ENCODE data around the gene JADE1.

The JADE1 gene

GRCh38 chr4:128810871-128811570 is 1.5 kb downstream of the JADE1 start:
- peak; percentile 71 for DNase-seq

GRCh38 chr4:128811571-128812441 is 2.3 kb downstream of the JADE1 start:
- peak; percentile 86 for DNase-seq

GRCh38 chr4:128812442-128813235 is 3.1 kb downstream of the JADE1 start:
- DNase-seq: peak; percentile 43

GRCh38 chr4:128813965-128814364 is 4.5 kb downstream of the JADE1 start:
- no peak for DNase-seq

GRCh38 chr4:128818442-128818841 is 8.9 kb downstream of the JADE1 start:
- no peak for DNase-seq

GRCh38 chr4:128819082-128819742 is 9.7 kb downstream of the JADE1 start:
- DNase-seq: no peak

- no peak for DNase-seq
Observed at GRCh38 chr4:128820671-128821070, 11.2 kb downstream of the JADE1 start.

GRCh38 chr4:128821151-128821550 is 11.7 kb downstream of the JADE1 start:
- no peak for DNase-seq

GRCh38 chr4:128823025-128823661 is 13.6 kb downstream of the JADE1 start:
- DNase-seq: no peak

- no peak for DNase-seq
Observed at GRCh38 chr4:128825226-128825625, 15.7 kb downstream of the JADE1 start.

GRCh38 chr4:128827296-128827695 is 17.8 kb downstream of the JADE1 start:
- peak; percentile 67 for DNase-seq

GRCh38 chr4:128830906-128831503 is 21.5 kb downstream of the JADE1 start:
- DNase-seq: no peak

- DNase-seq: no peak
Observed at GRCh38 chr4:128831531-128832242, 22.2 kb downstream of the JADE1 start.

GRCh38 chr4:128832243-128832625 is 22.7 kb downstream of the JADE1 start:
- DNase-seq: no peak

- DNase-seq: no peak
Observed at GRCh38 chr4:128835498-128836222, 26.2 kb downstream of the JADE1 start.

GRCh38 chr4:128837198-128837597 is 27.7 kb downstream of the JADE1 start:
- no peak for DNase-seq

GRCh38 chr4:128837679-128838078 is 28.2 kb downstream of the JADE1 start:
- no peak for DNase-seq

- no peak for DNase-seq
Observed at GRCh38 chr4:128840711-128841318, 31.3 kb downstream of the JADE1 start.

- DNase-seq: no peak
Observed at GRCh38 chr4:128841402-128841801, 31.9 kb downstream of the JADE1 start.

- no peak for DNase-seq
Observed at GRCh38 chr4:128844931-128845330, 35.4 kb downstream of the JADE1 start.

Measured in MV-4-11 (cell line).